ENCODE measurements around the gene LRRFIP1.
"Not testable (repeated sequence)": the region's sequence is repeated elsewhere in the genome, so short reads cannot be mapped to it uniquely, and the experiment has no call there.

LRRFIP1 gene

GRCh38 chr2:237604391-237604790, 23.0 kb upstream of the LRRFIP1 start:
- no peak for DNase-seq (ENCODE audit: low read depth)
- no peak overlapping the region for H3K4me3 ChIP-seq (ENCODE audit: low read length)
- TF ChIP-seq CTCF (IDR thresholded peaks at IDR 0.05; ENCODE audit: insufficient read depth, low read depth, low read length, missing control alignments), result no peak

- H3K4me3 ChIP-seq (ENCODE audit: low read length), result no peak overlapping the region
- TF ChIP-seq CTCF (IDR thresholded peaks at IDR 0.05; ENCODE audit: insufficient read depth, low read depth, low read length, missing control alignments), result no peak
- no peak for DNase-seq (ENCODE audit: low read depth)
These were observed 22.4 kb upstream of the LRRFIP1 start for GRCh38 chr2:237604960-237605359.

GRCh38 chr2:237606522-237606921, 20.9 kb upstream of the LRRFIP1 start:
- H3K4me3 ChIP-seq (ENCODE audit: low read length); DNase-seq (ENCODE audit: low read depth): not testable (repeated sequence)

- no peak for DNase-seq (ENCODE audit: low read depth)
- no peak overlapping the region for H3K4me3 ChIP-seq (ENCODE audit: low read length)
- TF ChIP-seq CTCF (IDR thresholded peaks at IDR 0.05; ENCODE audit: insufficient read depth, low read depth, low read length, missing control alignments), result no peak
These were observed 14.6 kb upstream of the LRRFIP1 start for GRCh38 chr2:237612527-237613357.

- TF ChIP-seq CTCF (IDR thresholded peaks at IDR 0.05; ENCODE audit: insufficient read depth, low read depth, low read length, missing control alignments), result no peak
- no peak for DNase-seq (ENCODE audit: low read depth)
- no peak overlapping the region for H3K4me3 ChIP-seq (ENCODE audit: low read length)
These were observed 13.7 kb upstream of the LRRFIP1 start for GRCh38 chr2:237613679-237614078.

- H3K4me3 ChIP-seq (ENCODE audit: low read length), result no peak overlapping the region
- DNase-seq (ENCODE audit: low read depth), result no peak
- TF ChIP-seq CTCF (IDR thresholded peaks at IDR 0.05; ENCODE audit: insufficient read depth, low read depth, low read length, missing control alignments), result no peak
These were observed 13.2 kb upstream of the LRRFIP1 start for GRCh38 chr2:237614151-237614720.

GRCh38 chr2:237615631-237616249, 11.6 kb upstream of the LRRFIP1 start:
- H3K4me3 ChIP-seq (ENCODE audit: low read length), result no peak overlapping the region
- no peak for TF ChIP-seq CTCF (IDR thresholded peaks at IDR 0.05; ENCODE audit: insufficient read depth, low read depth, low read length, missing control alignments)
- no peak for DNase-seq (ENCODE audit: low read depth)

Measured in epithelial cell of esophagus (primary cell).